ENCODE data around the gene SYMPK.

The SYMPK gene

GRCh38 chr19:45824531-45825262 is 38.2 kb downstream of the SYMPK start:
- no peak for DNase-seq

GRCh38 chr19:45824041-45824471 is 38.9 kb downstream of the SYMPK start:
- peak; percentile 75 for DNase-seq

- no peak for DNase-seq
Observed at GRCh38 chr19:45823182-45823581, 39.8 kb downstream of the SYMPK start.

- no peak for DNase-seq
Observed at GRCh38 chr19:45822716-45823115, 40.2 kb downstream of the SYMPK start.

GRCh38 chr19:45821570-45821969 is 41.4 kb downstream of the SYMPK start:
- no peak for DNase-seq

GRCh38 chr19:45821103-45821521 is 41.8 kb downstream of the SYMPK start:
- no peak for DNase-seq

DNA sequence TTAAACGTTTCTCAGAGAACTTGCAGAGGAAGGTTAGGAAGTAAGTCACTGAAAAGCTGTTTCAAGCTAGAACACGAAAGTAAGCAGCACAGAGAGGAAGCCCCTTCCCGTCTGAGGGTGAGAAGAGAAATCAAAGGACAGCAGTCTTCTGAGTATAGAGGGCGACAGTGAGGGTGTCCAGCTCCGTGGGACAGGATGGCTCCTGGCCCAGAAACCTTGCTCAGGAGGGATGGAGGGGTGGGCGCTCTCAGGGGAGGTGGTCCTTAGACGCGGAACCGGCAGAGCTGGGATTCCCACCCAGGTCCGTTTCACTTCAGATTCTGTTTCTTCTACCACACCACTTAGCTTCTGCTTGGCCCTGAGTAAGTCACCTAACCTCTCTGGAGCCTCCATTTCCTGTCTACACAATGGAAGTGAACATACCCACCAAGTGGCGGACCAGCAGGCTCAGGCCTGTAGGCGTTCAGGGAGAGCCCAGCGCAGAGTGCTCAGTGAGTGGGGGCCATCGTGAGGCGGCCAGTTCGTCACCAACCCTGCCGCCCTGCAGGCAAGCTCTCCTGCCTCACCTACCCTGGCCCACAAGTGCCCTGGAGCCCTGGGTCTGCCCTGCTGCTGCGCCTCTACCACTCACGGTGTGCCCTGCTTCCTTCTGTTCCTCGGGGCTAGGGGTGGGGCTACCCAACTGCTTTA is 42.4 kb downstream of the SYMPK start:
- DNase-seq: no peak

DNA sequence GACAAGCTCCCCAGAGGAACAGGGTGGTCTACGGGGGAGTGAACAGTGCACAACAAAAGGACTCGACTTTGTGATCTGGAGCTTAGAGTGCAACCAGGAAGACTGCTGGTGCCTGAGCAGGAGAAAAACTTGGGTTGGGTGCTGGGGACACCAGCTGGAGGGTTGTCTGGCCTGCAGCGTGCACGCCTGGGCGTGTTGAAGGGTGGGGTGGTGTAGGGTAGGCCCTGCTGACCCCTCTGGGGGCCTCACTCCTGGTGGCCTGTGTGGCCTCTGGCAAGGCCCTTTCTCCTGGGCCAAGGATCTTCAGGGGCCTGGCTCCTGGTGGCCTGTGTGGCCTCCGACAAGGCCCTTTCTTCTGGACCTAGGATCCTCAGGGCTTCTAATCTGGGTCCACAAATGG is 43.2 kb downstream of the SYMPK start:
- DNase-seq: no peak

- no peak for DNase-seq
Observed at GRCh38 chr19:45817725-45818301, 45.1 kb downstream of the SYMPK start.

DNA sequence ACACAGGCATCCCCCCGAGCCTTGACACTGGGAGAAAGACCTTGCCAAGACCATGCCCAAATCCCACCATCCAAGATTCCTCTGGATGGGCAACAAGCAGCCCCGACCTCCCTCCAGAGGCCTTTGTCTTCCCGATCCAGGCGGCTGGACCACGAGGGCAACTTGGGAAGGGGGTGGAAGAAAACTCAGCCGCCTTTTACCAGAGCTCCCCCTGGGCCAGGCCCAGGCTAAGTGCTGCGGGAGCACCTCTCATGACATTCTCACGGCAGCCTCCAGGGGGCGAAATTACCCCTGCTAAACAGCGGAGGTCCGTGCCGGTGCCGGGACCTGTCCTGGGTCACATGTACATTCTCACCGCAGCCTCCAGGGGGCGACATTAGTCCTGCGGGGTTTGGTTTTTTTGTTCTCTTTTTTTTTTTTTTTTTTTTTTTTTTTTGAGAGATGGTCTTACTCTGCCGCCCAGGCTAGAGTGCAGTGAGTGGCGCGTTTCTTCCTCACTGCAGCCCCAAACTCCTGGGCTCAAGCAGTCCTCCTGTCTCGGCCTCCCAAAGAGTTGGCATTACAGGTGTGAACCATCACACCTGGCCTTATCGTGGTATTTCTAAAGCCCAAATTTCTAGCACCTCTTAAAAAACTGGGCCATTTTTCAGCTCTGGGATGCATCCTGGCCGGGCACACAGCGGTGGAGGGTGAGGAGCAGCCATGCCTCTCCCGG is 45.8 kb downstream of the SYMPK start:
- DNase-seq: peak; percentile 88

- DNase-seq: no peak
Observed at GRCh38 chr19:45816236-45817009, 46.5 kb downstream of the SYMPK start.

DNA sequence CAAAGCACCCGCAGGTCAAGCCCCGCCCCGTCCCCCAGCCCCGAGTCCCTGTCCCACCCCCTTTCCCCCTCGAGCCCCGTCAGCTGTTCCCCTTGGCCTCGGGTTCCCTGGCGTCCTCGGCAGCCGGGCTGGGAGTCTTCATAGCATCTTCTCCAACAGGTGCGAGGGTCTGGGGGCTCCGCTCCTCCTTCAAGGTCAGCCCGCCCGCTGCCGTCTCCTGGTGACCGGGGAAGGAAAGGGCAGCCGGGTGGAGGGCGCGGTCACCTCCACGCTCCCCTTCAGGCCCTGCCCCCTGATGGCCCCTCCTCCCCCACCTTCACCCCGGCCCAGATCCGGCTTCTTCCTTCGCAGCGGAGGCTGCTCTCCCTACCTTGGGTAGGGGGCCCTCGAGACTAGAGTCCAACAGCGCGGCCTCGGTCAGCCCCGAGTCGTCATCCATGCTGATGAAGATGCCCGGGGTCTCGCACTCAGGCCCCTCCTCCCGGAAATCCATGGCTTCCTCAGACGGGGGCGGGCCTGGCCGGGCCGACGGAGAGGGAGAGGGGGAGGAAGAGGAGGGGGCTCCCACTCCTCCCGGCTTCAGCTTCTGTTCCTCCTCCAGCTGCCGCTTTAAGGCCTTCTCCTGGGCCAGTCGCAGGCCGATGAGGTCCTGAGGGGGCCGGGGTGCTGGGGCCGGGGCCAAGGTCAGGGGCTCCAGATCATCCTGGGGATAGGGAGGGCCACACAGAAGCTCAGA is 47.3 kb downstream of the SYMPK start:
- peak; percentile 27 for DNase-seq

DNA sequence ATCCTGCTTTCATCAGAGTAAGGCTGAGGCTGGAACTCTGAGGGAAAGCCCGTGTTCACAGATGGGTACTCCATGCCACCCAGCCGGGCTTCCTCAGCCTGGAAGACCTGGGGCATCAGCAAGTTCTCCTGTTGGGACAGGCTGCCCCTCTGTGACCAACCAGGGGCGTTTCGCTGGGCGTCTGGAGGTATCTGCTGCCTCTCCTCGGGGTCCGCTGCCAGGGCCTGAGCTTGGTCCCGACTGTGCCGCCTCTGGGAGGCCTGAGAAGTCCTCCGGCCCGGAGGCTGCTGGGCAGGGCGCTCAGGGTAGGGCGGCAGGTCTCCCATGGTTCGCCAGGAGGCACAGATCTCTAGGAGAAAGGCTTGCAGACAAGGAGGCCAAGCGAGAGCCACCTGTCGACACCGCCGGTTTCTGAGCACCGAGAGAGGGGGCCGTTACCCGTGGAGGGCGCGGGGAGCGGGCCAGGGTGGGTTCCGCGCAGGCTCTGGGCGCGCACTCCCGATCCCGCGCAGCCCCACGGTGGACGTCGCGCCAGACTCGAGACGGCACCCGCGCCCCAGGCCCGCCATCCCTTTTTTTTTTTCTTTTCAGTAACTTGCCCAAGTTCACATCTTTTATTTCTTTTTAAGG is 48.0 kb downstream of the SYMPK start, which contains the start of gene RSPH6A:
Gene RSPH6A, minus strand, starts transcription at position 458 of the 630 bp plus-strand sequence. Its CDS starts 132 bp downstream, at position 326.
- peak; percentile 4 for DNase-seq

GRCh38 chr19:45814166-45814780 is 48.7 kb downstream of the SYMPK start:
- DNase-seq: no peak

- no peak for DNase-seq
Observed at GRCh38 chr19:45812297-45812696, 50.6 kb downstream of the SYMPK start.

GRCh38 chr19:45809643-45810159 is 53.2 kb downstream of the SYMPK start:
- peak; percentile 68 for DNase-seq

DNA sequence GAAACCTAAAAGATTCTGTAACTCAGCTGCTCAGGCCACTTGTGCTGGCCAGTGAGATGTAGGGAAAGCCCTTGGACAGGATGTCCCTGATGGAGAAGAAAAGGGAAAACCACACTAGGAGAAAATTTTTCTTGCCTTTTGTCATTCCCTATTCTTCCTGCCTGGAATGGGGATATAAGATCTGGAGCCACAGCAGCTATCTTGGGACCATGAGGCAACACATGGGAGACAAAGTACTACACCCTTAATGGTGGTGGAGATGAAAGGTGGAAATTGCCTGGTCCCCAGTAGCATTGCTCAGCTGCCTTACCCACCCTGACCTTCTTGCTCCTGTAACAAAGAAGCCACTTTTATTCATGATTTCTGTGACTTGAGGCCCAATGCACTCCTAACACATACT is 57.2 kb downstream of the SYMPK start:
- DNase-seq: no peak

DNA sequence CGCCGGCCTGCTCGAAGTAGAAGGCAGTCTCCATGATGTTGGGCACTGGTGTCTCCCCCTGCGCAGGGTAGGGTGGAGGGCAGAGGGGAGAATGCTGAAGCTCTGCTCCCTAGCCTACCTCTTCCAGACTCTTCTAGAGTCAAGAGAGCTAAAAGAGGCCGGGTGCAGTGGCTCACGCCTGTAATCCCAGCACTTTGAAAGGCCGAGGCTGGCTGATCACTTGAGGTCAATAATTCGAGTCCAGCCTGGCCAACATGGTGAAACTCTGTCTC is 58.1 kb downstream of the SYMPK start:
- no peak for DNase-seq

DNA sequence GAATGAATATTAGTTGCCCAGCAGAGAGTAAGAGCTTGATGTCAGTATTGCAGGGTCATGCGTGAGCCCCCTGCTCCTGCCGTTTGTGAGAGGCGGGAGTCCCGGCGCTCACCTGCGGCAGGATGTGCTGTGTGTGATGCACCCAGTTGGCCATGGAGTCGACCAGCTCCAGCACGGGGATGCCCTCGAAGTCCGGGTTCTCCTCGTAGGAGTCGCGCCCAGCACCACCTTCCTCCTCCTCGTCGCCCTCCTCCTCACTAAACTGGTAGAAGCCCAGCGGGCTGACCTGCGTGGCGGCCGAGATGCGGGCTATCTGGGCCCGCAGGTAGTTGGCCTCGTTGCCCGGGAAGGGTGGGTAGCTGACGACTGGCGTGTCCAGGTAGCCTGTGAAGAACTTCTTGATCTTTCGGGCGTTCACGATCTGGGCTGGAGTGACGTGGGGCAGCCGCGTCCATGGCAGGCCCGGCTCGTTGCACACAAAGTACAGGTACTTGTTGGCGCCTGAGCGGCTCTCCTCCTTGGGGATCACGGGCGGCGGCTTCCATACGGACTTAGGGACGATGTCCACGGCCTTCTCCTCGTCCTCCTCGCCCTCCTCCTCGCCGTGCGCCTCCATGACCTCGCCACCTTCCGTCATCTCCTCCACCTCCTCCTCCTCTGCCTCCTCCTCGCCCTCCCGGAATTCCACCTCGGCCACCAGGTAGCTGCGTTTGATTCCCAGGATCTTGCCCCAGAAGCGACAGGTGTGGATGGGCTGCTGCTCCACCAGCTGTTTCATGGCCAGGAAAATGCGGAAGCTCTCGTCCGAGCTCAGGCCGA is 58.6 kb downstream of the SYMPK start:
- DNase-seq: no peak

DNA sequence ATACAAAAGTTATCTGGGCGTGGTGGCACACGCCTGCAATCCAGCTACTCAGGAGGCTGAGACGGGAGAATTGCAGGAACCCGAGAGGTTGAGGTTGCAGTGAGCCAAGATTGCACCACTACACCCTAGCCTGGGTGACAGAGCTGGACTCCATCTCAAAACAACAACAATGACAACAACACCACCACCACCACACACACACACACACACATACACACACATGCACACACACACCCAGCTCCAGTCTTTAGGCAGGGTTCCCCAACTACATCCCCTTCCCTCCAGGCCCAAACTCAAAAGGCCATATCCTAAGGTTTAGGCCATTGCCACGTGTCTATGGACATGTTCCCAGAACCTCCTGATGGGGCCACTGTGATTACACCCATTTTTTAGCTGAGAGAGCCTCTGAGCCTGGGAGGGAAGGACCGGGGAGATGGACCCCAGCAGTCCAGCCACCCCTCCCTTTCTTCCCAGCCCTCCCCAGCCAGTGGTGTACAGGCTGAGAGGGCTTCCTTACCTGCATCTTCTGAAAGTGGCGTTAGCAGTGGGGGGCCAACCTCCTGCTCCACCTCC is 61.3 kb downstream of the SYMPK start:
- no peak for DNase-seq

Measured in NCI-H345 (cell line).